ENCODE results near the gene SLC34A3. TPM values are rescaled to one million over a fixed set of nuclear protein-coding genes. Genes with fewer than 3 reads are reported as not detected.
A peak's percentile ranks its signal among the peaks of the same experiment; 100 is the strongest.

SLC34A3 gene
- total RNA-seq, 1 donor from 2014 or later: not detected

DNA sequence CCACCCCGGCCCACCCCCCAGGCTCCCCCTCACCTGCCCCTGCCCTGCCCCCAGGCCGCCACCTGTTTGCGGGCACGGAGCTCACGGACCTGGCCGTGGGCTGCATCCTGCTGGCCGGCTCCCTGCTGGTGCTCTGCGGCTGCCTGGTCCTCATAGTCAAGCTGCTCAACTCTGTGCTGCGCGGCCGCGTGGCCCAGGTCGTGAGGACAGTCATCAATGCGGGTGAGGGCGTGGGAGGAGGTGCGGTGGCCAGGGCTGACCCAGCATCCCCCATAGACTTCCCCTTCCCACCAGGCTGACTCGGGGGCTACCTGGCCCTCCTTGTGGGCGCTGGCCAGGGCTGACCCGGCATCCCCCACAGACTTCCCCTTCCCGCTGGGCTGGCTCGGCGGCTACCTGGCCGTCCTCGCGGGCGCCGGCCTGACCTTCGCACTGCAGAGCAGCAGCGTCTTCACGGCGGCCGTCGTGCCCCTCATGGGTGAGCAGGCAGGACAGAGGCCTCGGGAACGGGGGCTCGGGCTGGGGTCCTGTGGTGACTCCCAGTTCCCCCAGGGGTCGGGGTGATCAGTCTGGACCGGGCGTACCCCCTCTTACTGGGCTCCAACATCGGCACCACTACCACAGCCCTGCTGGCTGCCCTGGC lies 3.5 kb downstream of the SLC34A3 start:
- Histone ChIP-seq H3K27ac (replicated peaks) (no peak overlapping the region), H3K9me3 (replicated peaks) (no peaks in the 10 kb centered on the region), H3K27me3 (ENCODE audit: low read depth) (peaks cover 66% of the 10 kb centered on the region), H3K36me3 (no peaks in the 10 kb centered on the region), H3K4me3 (no peak overlapping the region), H3K4me1 (peaks cover 39% of the 10 kb centered on the region)
- intact Hi-C loops (cut with micrococcal nuclease): no loop called here
- TF ChIP-seq, protein P1, sequence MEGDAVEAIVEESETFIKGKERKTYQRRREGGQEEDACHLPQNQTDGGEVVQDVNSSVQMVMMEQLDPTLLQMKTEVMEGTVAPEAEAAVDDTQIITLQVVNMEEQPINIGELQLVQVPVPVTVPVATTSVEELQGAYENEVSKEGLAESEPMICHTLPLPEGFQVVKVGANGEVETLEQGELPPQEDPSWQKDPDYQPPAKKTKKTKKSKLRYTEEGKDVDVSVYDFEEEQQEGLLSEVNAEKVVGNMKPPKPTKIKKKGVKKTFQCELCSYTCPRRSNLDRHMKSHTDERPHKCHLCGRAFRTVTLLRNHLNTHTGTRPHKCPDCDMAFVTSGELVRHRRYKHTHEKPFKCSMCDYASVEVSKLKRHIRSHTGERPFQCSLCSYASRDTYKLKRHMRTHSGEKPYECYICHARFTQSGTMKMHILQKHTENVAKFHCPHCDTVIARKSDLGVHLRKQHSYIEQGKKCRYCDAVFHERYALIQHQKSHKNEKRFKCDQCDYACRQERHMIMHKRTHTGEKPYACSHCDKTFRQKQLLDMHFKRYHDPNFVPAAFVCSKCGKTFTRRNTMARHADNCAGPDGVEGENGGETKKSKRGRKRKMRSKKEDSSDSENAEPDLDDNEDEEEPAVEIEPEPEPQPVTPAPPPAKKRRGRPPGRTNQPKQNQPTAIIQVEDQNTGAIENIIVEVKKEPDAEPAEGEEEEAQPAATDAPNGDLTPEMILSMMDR (IDR thresholded peaks at IDR 0.05; ENCODE audit: borderline replicate concordance): no peak
- DNase-seq: no peak

DNA sequence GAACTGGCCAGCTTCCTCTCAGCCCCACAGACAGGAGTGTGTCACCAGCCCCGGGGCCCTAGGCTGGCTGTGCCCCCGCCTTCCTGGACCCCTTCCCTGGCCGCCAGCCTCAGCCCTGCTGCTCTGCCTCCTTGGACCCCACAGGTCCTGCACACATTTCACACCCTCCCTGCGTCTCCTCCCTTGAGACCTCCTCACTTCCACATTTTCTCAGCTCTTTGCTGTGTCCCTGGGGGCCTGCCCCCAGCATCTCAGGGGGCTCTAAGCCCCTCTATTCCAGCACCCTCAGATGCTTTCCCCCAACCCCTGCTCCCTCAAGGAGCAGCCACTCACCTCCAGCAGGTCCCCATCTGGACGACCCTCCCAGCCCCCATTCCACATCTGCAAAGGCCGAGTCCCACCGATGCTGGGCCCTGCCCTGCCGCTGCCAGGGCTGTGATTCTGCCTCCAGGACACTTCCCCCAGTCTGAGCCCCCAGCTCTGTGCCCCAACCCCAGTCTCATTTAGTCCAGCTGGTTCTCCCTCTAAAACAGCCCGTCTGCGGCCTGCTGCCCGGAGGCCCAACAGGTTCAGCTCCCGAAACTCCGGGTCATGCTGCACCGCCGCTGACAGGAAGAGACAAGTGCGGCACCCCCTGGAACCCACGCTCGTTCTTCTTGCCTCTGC lies 4.2 kb downstream of the SLC34A3 start:
- Histone ChIP-seq H3K27me3 (ENCODE audit: low read depth) (peaks cover 59% of the 10 kb centered on the region), H3K9me3 (replicated peaks) (no peaks in the 10 kb centered on the region), H3K36me3 (no peaks in the 10 kb centered on the region), H3K27ac (replicated peaks) (no peak overlapping the region), H3K4me3 (no peak overlapping the region), H3K4me1 (peaks cover 46% of the 10 kb centered on the region)
- TF ChIP-seq, protein P1 (IDR thresholded peaks at IDR 0.05; ENCODE audit: borderline replicate concordance): no peak
- intact Hi-C loops (cut with micrococcal nuclease): loop anchor here (5.0 kb wide), 1 partner anchor 118 kb away; no protein-coding TSS in a partner anchor
- DNase-seq: no peak

DNA sequence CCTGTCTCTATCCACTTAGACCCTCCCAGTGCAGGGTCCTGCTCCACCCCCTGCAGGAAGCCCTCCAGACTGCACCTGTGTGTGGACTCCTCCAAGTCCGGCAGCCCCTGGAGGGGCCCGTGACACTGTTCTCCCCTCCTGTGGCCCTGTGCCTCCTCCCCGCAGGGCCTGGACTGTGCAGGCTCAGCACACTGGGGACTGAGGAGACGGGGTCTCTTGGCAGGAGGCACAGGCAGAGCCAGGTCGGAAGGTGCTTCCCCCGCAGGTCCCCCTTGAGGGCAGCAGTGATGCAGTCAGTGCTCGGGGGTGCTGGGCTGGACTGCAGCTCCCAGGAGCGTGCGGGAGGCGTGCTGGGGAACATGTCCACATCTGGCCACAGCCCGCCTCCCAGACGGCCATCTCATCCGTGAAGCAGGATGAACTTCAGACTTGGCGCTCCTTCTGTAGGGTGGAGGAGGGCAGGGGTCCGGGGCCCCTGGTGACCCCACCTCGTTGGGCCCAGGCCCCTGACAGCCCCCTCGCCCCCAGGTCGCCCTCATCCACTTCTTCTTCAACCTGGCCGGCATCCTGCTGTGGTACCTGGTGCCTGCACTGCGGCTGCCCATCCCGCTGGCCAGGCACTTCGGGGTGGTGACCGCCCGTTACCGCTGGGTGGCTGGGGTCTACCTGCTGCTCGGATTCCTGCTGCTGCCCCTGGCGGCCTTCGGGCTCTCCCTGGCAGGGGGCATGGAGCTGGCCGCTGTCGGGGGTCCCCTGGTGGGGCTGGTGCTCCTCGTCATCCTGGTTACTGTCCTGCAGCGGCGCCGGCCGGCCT lies 4.9 kb downstream of the SLC34A3 start:
- intact Hi-C loops (cut with micrococcal nuclease): loop anchor here (5.0 kb wide), 1 partner anchor 118 kb away; no protein-coding TSS in a partner anchor
- TF ChIP-seq, protein P1 (IDR thresholded peaks at IDR 0.05; ENCODE audit: borderline replicate concordance): no peak
- peak overlapping the region; percentile 50 for H3K4me3 ChIP-seq
- no peaks in the 10 kb centered on the region for H3K36me3 ChIP-seq
- H3K9me3 ChIP-seq (replicated peaks): no peaks in the 10 kb centered on the region
- H3K27me3 ChIP-seq (ENCODE audit: low read depth): peaks cover 52% of the 10 kb centered on the region
- no peak overlapping the region for H3K27ac ChIP-seq (replicated peaks)
- H3K4me1 ChIP-seq: peaks cover 53% of the 10 kb centered on the region
- no peak for DNase-seq

DNA sequence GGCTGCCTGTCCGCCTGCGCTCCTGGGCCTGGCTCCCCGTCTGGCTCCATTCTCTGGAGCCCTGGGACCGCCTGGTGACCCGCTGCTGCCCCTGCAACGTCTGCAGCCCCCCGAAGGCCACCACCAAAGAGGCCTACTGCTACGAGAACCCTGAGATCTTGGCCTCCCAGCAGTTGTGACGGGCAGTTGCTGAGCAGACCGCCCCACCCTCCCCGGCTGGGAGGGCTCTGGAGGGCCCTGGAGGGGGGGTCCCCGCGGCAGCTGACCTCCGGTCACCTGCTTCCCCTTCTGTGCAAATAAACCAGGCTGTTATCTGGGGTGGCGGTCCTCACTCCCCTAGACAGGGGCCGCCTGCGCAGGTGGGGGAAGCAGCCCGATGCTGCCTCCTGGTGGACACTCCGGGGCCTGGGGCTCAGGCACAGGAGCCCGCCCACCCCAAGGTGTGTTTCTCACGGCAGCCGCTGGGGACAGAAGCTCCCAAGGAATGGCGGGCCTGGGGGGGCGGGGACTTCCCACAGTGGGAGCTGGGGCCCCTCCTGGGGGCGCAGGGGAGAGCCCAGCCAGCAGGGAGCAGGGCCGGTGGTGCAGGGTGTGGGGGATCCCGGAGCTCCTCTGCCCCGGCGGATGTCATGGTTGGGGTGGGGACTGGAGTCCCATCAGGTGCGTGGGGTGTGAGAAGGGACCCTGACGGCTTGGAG lies 5.7 kb downstream of the SLC34A3 start:
- TF ChIP-seq, protein P1 (IDR thresholded peaks at IDR 0.05; ENCODE audit: borderline replicate concordance): peak; percentile 99
- Histone ChIP-seq H3K27me3 (ENCODE audit: low read depth) (peaks cover 44% of the 10 kb centered on the region), H3K4me3 (peak overlapping the region; percentile 50), H3K4me1 (peaks cover 53% of the 10 kb centered on the region), H3K36me3 (no peaks in the 10 kb centered on the region), H3K9me3 (replicated peaks) (no peaks in the 10 kb centered on the region), H3K27ac (replicated peaks) (no peak overlapping the region)
- DNase-seq: peak; percentile 87
- intact Hi-C loops (cut with micrococcal nuclease): loop anchor here (5.0 kb wide), 1 partner anchor 119 kb away; no protein-coding TSS in a partner anchor

DNA sequence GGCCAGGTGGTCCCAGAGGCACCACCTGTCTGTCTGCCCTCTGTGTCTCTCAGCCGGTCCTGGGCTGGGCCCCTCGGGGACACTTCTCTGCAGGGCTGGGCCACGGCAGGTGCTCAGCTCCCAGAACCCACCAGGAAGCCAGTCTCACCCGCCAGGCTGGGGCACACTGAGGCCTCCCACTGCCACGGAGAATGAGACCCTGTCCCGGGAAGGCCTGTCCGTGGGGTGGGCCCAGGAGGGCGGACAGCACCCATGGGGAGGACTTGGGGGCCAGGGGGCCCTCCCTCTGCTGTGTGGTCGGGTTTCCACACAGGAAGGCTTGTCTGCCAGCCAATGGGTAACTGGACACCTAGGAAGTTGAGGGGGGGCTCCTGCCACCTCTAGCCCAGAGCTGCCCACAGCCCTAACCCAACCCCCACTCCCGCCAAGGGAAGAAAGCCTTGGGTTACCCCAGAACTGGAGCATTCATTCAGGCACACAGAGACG lies 6.3 kb downstream of the SLC34A3 start:
- intact Hi-C loops (cut with micrococcal nuclease): loop anchor here (5.0 kb wide), 1 partner anchor 120 kb away; no protein-coding TSS in a partner anchor
- H3K4me3 ChIP-seq: peak overlapping the region; percentile 50
- H3K4me1 ChIP-seq: peaks cover 57% of the 10 kb centered on the region
- TF ChIP-seq, protein P1 (IDR thresholded peaks at IDR 0.05; ENCODE audit: borderline replicate concordance): no peak
- H3K9me3 ChIP-seq (replicated peaks): no peaks in the 10 kb centered on the region
- H3K27me3 ChIP-seq (ENCODE audit: low read depth): peaks cover 38% of the 10 kb centered on the region
- no peak overlapping the region for H3K27ac ChIP-seq (replicated peaks)
- peaks cover 4% of the 10 kb centered on the region for H3K36me3 ChIP-seq
- no peak for DNase-seq
